SK-N-SH treated with all-trans-retinoic acid at 6 μM for 48 hours (cell line): ENCODE results near the gene EDA.

Experiments used
- ARNTL ChIP-seq: fragments of 450-650 bp; formaldehyde crosslinking; IDR thresholded peaks from 2 replicates; pipeline ENCODE4 v1.5.0; 2020; ENCODE audit warnings: low read depth, mild to moderate bottlenecking, moderate library complexity, borderline replicate concordance
- GLIS3 ChIP-seq: fragments of 250-450 bp; sonication (Bioruptor Pico); IDR thresholded peaks from 2 replicates; pipeline ENCODE4 v1.5.0; 2020; ENCODE audit warnings: mild to moderate bottlenecking, moderate library complexity
- ZC3H10 ChIP-seq: fragments of 250-450 bp; sonication (Bioruptor Pico); IDR thresholded peaks from 2 replicates; pipeline ENCODE4 v1.5.1; 2021; ENCODE audit warnings: mild to moderate bottlenecking, moderate library complexity
- TF ChIP-seq, protein P1 (sequence below): fragments of 250-450 bp; sonication (Bioruptor Pico); IDR thresholded peaks from 2 replicates; pipeline ENCODE4 v1.5.1; 2021; ENCODE audit warnings: mild to moderate bottlenecking, moderate library complexity

DNA sequence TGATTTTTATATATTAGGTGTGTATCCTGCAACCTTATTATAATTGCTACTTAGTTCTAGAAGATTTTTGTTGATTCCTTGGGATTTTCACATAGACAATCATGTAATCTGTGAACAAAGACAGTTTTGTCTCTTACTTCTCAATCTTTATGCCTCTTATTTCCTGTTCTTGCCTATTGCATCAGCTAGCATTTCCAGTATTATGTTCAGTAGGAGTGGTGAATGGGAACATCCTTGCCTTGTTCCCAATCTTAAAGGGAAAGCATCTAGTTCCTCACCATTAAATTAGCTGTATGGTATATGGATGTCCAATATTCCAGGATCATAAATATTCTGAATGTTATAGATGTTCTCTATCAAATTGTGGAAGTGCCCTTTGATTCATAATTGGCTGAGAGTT, 392.0 kb downstream of the EDA start:
- TF ChIP-seq GLIS3 (CRISPR knock-in tag) (no peak), ARNTL (no peak), ZC3H10 (CRISPR knock-in tag) (no peak)
- TF ChIP-seq, protein P1, sequence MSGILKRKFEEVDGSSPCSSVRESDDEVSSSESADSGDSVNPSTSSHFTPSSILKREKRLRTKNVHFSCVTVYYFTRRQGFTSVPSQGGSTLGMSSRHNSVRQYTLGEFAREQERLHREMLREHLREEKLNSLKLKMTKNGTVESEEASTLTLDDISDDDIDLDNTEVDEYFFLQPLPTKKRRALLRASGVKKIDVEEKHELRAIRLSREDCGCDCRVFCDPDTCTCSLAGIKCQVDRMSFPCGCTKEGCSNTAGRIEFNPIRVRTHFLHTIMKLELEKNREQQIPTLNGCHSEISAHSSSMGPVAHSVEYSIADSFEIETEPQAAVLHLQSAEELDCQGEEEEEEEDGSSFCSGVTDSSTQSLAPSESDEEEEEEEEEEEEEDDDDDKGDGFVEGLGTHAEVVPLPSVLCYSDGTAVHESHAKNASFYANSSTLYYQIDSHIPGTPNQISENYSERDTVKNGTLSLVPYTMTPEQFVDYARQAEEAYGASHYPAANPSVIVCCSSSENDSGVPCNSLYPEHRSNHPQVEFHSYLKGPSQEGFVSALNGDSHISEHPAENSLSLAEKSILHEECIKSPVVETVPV (CRISPR knock-in tag), result no peak
